GM12873 (cell line): ENCODE measurements around the gene AMPH.
A peak's percentile ranks its signal among the peaks of the same experiment; 100 is the strongest.

Experiments
- CTCF ChIP-seq: IDR thresholded peaks from 2 replicates; pipeline ENCODE4 v1.5.1; 2012; ENCODE audit warnings: low read depth, mild to moderate bottlenecking, moderate library complexity, low read length, control low read depth; ENCODE audit not compliant: insufficient read depth; ENCODE audit errors: missing control alignments

The AMPH gene

GRCh38 chr7:38362611-38363237 is 268.4 kb downstream of the AMPH start:
- TF ChIP-seq CTCF: peak; percentile 5

- no peak for TF ChIP-seq CTCF
Measured at GRCh38 chr7:38360776-38361175, 270.4 kb downstream of the AMPH start.

- peak; percentile 43 for TF ChIP-seq CTCF
Measured at GRCh38 chr7:38359071-38359601, 272.0 kb downstream of the AMPH start.

GRCh38 chr7:38354271-38354851 is 276.8 kb downstream of the AMPH start:
- TF ChIP-seq CTCF: peak; percentile 72

- no peak for TF ChIP-seq CTCF
Measured at GRCh38 chr7:38351601-38352000, 279.6 kb downstream of the AMPH start.

- TF ChIP-seq CTCF: peak; percentile 64
Measured at GRCh38 chr7:38349869-38350583, 281.1 kb downstream of the AMPH start.
